HepG2 (cell line): ENCODE data around the gene TMEM86B. TPM values are rescaled to one million over a fixed set of nuclear protein-coding genes. Genes with fewer than 3 reads are reported as not detected.

ENCODE experiments used
- ATAC-seq: fragments of 200-7000 bp; cut with Tn5 transposase; 3 replicates; pipeline ENCODE4 v1.9.1; 2020; ENCODE audit warnings: mild to moderate bottlenecking, moderate library complexity
- BruUV-seq: library from RNA; stranded (reverse); fragments of 400-500 nt; replicated peaks from 2 replicates; lab custom pipeline; 2021; lab: Mats Ljungman, UMichigan
- CTCF ChIA-PET: fragments of 300-600 bp; formaldehyde crosslinking; extraction: SDS; loops from one replicate; lab custom pipeline; 2021; ENCODE audit warnings: low total read pairs, inconsistent platforms, low intra/inter-chr PET ratio; lab: Yijun Ruan, JAX
- POLR2A ChIA-PET: fragments of 350-600 bp; sonication (Branson Sonifier 250); formaldehyde crosslinking; loops from one replicate; lab custom pipeline; 2020; ENCODE audit warnings: antibody characterized with exemption, inconsistent platforms; lab: Yijun Ruan, JAX
- DNase-seq: peaks from one replicate; pipeline ENCODE4 v3.0.0-alpha.2; 2015; ENCODE audit warnings: low spot score
- FAIRE-seq: peaks from 3 replicates; lab custom pipeline; 2011; peaks lifted over from hg19 to GRCh38; lab: Jason Lieb, UNC
- H2AFZ ChIP-seq: one replicate; pipeline ENCODE4 v1.6.1; 2011; ENCODE audit warnings: low read length, inconsistent platforms
- H3K27ac ChIP-seq: fragments of 300-600 bp; 3 replicates; pipeline ENCODE4 v1.8.0; 2011; ENCODE audit warnings: mixed run types, mild to moderate bottlenecking, mixed read lengths, low read length, inconsistent platforms; ENCODE audit not compliant: insufficient read depth; ENCODE audit errors: extremely low read length
- H3K27me3 ChIP-seq, 2 experiments: fragments of 200-600 bp in 1 of 2; 2 replicates in 1 of 2; 3 replicates in 1 of 2; pipeline versions ENCODE4 v1.6.0 to v1.8.0; 2011; ENCODE audit warnings: low read length in 2 of 2, mild to moderate bottlenecking in 2 of 2, moderate library complexity in 2 of 2, inconsistent platforms in 1 of 2; ENCODE audit not compliant: insufficient read depth in 2 of 2, control insufficient read depth in 1 of 2
- H3K36me3 ChIP-seq, 2 experiments: fragments of 200-600 bp in 1 of 2; replicated peaks in 1 of 2; 2 replicates in 1 of 2; 3 replicates in 1 of 2; pipeline versions ENCODE4 v1.5.1 to v1.8.0; 2011; ENCODE audit warnings: low read length in 2 of 2, inconsistent platforms in 1 of 2; ENCODE audit not compliant: insufficient read depth in 2 of 2, control insufficient read depth in 1 of 2
- H3K4me1 ChIP-seq: 2 replicates; pipeline ENCODE4 v1.5.1; 2012; ENCODE audit warnings: low read length, inconsistent platforms; ENCODE audit not compliant: insufficient read depth
- H3K4me2 ChIP-seq: 2 replicates; pipeline ENCODE4 v1.6.0; 2011; ENCODE audit warnings: low read depth, low read length, inconsistent platforms
- H3K4me3 ChIP-seq, 3 experiments: fragments of 200-600 bp in 1 of 3; sonication (generic), shearing (Covaris generic) in 1 of 3; replicated peaks in 1 of 3; 2 replicates each; pipeline ENCODE4 v1.5.1; 2011 to 2016; ENCODE audit warnings: low read length in 3 of 3, inconsistent platforms in 2 of 3, low read depth in 2 of 3, mild to moderate bottlenecking in 2 of 3, control low read depth in 1 of 3, mixed read lengths in 1 of 3; ENCODE audit not compliant: insufficient read depth in 1 of 3
- H3K79me2 ChIP-seq: one replicate; pipeline ENCODE4 v1.6.1; 2011; ENCODE audit warnings: low read length, inconsistent platforms; ENCODE audit not compliant: insufficient read depth
- H3K9ac ChIP-seq: 2 replicates; pipeline ENCODE4 v1.6.0; 2011; ENCODE audit warnings: mild to moderate bottlenecking, low read depth, low read length, inconsistent platforms; ENCODE audit not compliant: insufficient read depth
- H3K9me3 ChIP-seq: 2 replicates; pipeline ENCODE4 v1.5.1; 2012; ENCODE audit warnings: mild to moderate bottlenecking, low read length
- H4K20me1 ChIP-seq: 2 replicates; pipeline ENCODE4 v1.6.0; 2011; ENCODE audit warnings: inconsistent platforms, mild to moderate bottlenecking, low read length, moderate library complexity; ENCODE audit not compliant: insufficient read depth
- AKAP8 ChIP-seq: sonication (generic); formaldehyde crosslinking; IDR thresholded peaks from 2 replicates; pipeline ENCODE4 v1.5.1; 2020; ENCODE audit warnings: mild to moderate bottlenecking, missing genetic modification reagents
- GZF1 ChIP-seq: sonication (generic); formaldehyde crosslinking; IDR thresholded peaks from 2 replicates; pipeline ENCODE4 v1.5.1; 2020; ENCODE audit warnings: mild to moderate bottlenecking, missing genetic modification reagents
- MYNN ChIP-seq: sonication (generic); formaldehyde crosslinking; IDR thresholded peaks from 2 replicates; pipeline ENCODE4 v1.4.0; 2020; ENCODE audit warnings: mild to moderate bottlenecking, low read depth, missing genetic modification reagents
- NFIB ChIP-seq: sonication (generic); formaldehyde crosslinking; IDR thresholded peaks from 2 replicates; pipeline ENCODE4 v1.9.0; 2021; ENCODE audit warnings: missing genetic modification reagents, mild to moderate bottlenecking, borderline replicate concordance
- RBM22 ChIP-seq: fragments of 200-400 bp; formaldehyde crosslinking; optimal IDR thresholded peaks from 2 replicates; pipeline ENCODE3; 2017; ENCODE audit warnings: mild to moderate bottlenecking, low read length, moderate library complexity
- SPEN ChIP-seq: sonication (generic); formaldehyde crosslinking; IDR thresholded peaks from 2 replicates; pipeline ENCODE4 v1.5.1; 2020; ENCODE audit warnings: low read depth, mild to moderate bottlenecking, missing genetic modification reagents
- ZC3H13 ChIP-seq: sonication (generic); formaldehyde crosslinking; IDR thresholded peaks from 2 replicates; pipeline ENCODE4 v1.8.1; 2023; ENCODE audit warnings: mild to moderate bottlenecking, missing genetic modification reagents, moderate library complexity
- ZMYM3 ChIP-seq: sonication (generic); formaldehyde crosslinking; IDR thresholded peaks from 2 replicates; pipeline ENCODE4 v1.5.1; 2020; ENCODE audit warnings: mild to moderate bottlenecking, missing genetic modification reagents
- ZNF446 ChIP-seq: sonication (generic); formaldehyde crosslinking; IDR thresholded peaks from 2 replicates; pipeline ENCODE4 v1.5.0; 2020; ENCODE audit warnings: mild to moderate bottlenecking, missing genetic modification reagents
- WGBS: methylation state at CpG from one replicate; pipeline ENCODE4 v1.1.6; 2017; ENCODE audit warnings: low lambda C conversion rate; 5-methylcytosine and 5-hydroxymethylcytosine counted together
- in situ Hi-C: cut with HindIII; loops from 2 replicates; pipeline ENCODE4 v1.10.0; 2017; ENCODE audit warnings: low pct_unique_long_range_greater_than_20kb; ENCODE audit not compliant: extremely low pct_ligation_motif_present
- intact Hi-C: fragments of 100-400 bp; cut with micrococcal nuclease; formaldehyde crosslinking; loops from one replicate; pipeline ENCODE4 v1.10.0; 2022; ENCODE audit not compliant: unreplicated experiment
- polyA plus RNA-seq, 8 experiments: library from polyadenylated mRNA; depleted of rRNA in 3 of 8; stranded (reverse) in 7 of 8; unstranded in 1 of 8; fragments of >200 nt; fragmentation: Illumina TruSeq in 4 of 8; extraction: Trizol in 4 of 8; gene quantifications; 2 replicates each; pipeline versions ENCODE4 v1.2.1 to v1.2.3, GENCODE V29; 2011 to 2016; ENCODE audit warnings: low read depth in 4 of 8, missing spikeins in 1 of 8, mixed read lengths in 1 of 8; ENCODE audit not compliant: insufficient read depth in 1 of 8
- total RNA-seq, 5 experiments: library from RNA; depleted of rRNA; stranded (reverse); fragments of >200 nt; fragmentation: Illumina TruSeq; extraction: Trizol; gene quantifications; 2 replicates each; pipeline ENCODE4 v1.2.3, GENCODE V29; 2016; ENCODE audit warnings: low read depth in 1 of 5

TMEM86B gene
- total and polyA plus RNA-seq, 2 of the 13 experiments (the other 11 are each of a cell fraction or from before 2014, with no cell fraction given) = 7.7 to 9.6 TPM

DNA sequence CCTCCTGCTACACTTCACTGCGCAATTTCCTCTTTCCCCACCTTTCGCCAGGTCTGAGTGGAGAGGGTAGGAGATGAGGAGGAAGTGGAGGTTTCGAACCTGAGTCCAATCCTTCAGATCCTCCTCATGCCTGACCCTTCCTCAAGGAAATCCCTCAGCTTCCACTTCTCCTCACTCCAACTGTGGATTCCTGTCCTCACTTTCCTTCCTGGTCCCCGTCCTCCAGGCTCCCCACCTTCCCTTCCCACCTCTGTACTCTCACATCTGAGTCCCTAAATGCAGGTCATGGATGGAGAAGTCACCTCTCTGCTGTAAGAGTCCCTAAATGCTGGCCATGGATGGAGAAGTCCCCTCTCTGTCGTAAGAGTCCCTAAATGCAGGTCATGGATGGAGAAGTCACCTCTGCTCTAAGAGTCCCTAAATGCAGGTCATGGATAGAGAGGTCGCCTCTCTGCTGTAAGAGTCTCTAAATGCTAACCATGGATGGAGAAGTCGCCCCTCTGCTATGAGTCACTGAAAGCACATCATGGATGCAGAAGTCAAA is 3.1 kb downstream of the TMEM86B start:
- intact Hi-C loops (no loop called here), in situ Hi-C loops (no loop called here)
- Histone ChIP-seq H3K4me2 (no peak overlapping the region), H2AFZ (no peak overlapping the region), H3K9ac (no peak overlapping the region), H3K79me2 (peaks cover 4% of the 10 kb centered on the region)
- ATAC-seq = no peak
- no TSS peak for BruUV-seq
- ChIA-PET CTCF (no interaction called here), POLR2A (no interaction called here)
- no peak for FAIRE-seq
- 0 out of 2 replicates have a peak, but pooled peaks have one; percentile 14 for TF ChIP-seq ZNF446 (CRISPR knock-in tag)
- TF ChIP-seq RBM22 = peak; percentile 47
- TF ChIP-seq AKAP8 = 0 out of 2 replicates have a peak, but pooled peaks have one; percentile 30
- TF ChIP-seq ZC3H13 (CRISPR knock-in tag) = peak; percentile 37; the same call in 1 of the 2 replicates
- no peak for TF ChIP-seq GZF1 (CRISPR knock-in tag)
- no peak for TF ChIP-seq NFIB
- TF ChIP-seq ZMYM3 = peak; percentile 63
- peak; percentile 99 for TF ChIP-seq MYNN
- TF ChIP-seq SPEN (CRISPR knock-in tag) = peak; percentile 29; the same call in 1 of the 2 replicates
- TF ChIP-seq, all 625 proteins: peak for 7
- no peak overlapping the region for H3K4me3 ChIP-seq
- peaks cover 53% of the 10 kb centered on the region for H3K4me1 ChIP-seq
- no peaks in the 10 kb centered on the region for H4K20me1 ChIP-seq
- H3K36me3 ChIP-seq = peaks cover 5 to 11% of the 10 kb centered on the region in 2 experiments; a peak in 3 of 5 replicates
- no peak overlapping the region for H3K27ac ChIP-seq
- WGBS = 96% methylated on average over 7 of the region's 7 CpGs
- no peaks in the 10 kb centered on the region for H3K27me3 ChIP-seq
- DNase-seq = no peak
- H3K9me3 ChIP-seq = no peaks in the 10 kb centered on the region
